Motor neuron (in vitro differentiated cells): ENCODE results near the gene BAZ2A. TPM values are rescaled to one million over a fixed set of nuclear protein-coding genes. Genes with fewer than 3 reads are reported as not detected.

ENCODE experiments used
- ATAC-seq, 8 experiments: fragments of 200-7000 bp; cut with Tn5 transposase; replicated peaks in 6 of 8; 2 replicates each; pipeline ENCODE4 v1.8.0; 2021; ENCODE audit warnings: mild to moderate bottlenecking in 8 of 8, moderate library complexity in 8 of 8
- H3K27ac ChIP-seq, 2 donors: fragments of 250-450 bp; sonication (Bioruptor Pico); 2 replicates each; pipeline ENCODE4 v1.9.0; 2021; ENCODE audit warnings: antibody characterized with exemption in 2 of 2, mild to moderate bottlenecking in 2 of 2, moderate library complexity in 1 of 2
- H3K4me1 ChIP-seq, 2 donors: fragments of 250-450 bp; sonication (Bioruptor Pico); replicated peaks in 1 of 2; 2 replicates each; pipeline ENCODE4 v1.6.1; 2021; ENCODE audit warnings: antibody characterized with exemption in 2 of 2, mild to moderate bottlenecking in 2 of 2, moderate library complexity in 1 of 2
- H3K4me3 ChIP-seq, 5 donors: fragments of 250-450 bp; sonication (Bioruptor Pico); 2 replicates each; pipeline ENCODE4 v1.9.0; 2021; ENCODE audit warnings: antibody characterized with exemption in 5 of 5, mild to moderate bottlenecking in 5 of 5, moderate library complexity in 4 of 5
- WGBS, 10 experiments: fragments of 450-650 bp; shearing (Covaris generic); methylation state at CpG; one replicate each; pipeline ENCODE4 v1.0.0; 2022; 5-methylcytosine and 5-hydroxymethylcytosine counted together
- in situ Hi-C, 9 experiments: fragments of 400-800 bp; cut with MboI; loops; one replicate each; pipeline ENCODE4 v1.15.0; 2021; ENCODE audit warnings: low sequenced_read_pairs in 9 of 9, low pct_unique_long_range_greater_than_20kb in 2 of 9; ENCODE audit not compliant: unreplicated experiment in 9 of 9
- total RNA-seq, 8 experiments: library from RNA; unstranded; fragments of 300-600 nt; gene quantifications; 2 replicates each; pipeline versions ENCODE4 v1.2.3 to v1.2.4, GENCODE V29; 2022

BAZ2A gene
- total RNA-seq, 8 experiments from 2014 or later = 19.8 to 101 (median 44.2) TPM

DNA sequence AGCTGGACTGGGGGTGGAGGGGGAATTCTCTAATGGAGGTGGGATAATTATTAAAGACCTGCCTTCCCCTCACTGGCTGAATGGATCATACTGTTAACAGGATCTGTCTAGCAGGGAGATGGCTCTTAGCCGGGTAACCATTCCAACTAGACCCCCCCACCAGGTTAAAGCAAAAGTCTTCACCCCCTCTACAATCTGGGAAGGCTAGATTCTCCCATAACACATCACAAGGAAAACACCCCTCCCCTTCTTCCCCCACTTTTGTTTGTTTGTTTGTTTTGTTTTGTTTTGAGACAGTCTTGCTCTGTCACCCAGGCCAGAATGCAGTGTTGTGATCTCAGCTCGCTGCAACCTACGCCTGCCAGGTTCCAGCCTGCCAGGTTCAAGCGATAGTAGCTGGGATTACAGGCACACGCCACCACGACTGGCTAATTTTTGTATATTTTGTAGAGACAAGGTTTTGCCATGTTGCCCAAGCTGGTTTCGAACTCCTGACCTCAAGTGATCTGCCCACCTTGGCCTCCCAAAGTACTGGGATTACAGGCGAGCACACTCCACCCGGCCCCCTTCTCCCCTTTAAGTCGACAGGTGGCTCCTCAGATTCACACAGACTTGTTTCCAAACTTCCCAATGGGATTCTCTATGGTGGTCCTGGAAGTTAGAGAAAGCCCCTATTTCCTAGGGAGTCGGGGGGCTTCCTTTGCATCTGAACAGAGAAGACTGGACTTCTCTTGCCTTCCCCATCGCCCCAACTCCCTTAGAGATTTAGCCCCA lies 3.5 kb upstream of the BAZ2A start:
- Histone ChIP-seq H3K4me1 (peaks cover 29 to 33% of the 10 kb centered on the region in 2 donors), H3K4me3 (peak overlapping the region; percentile 51 to 95 (median 80)), H3K27ac (peak overlapping the region in 1 of 2 donors; percentile 87)
- no peak for ATAC-seq
- in situ Hi-C loops = no loop called here
- 7 to 100% (median 41%) methylated on average over 1 to 9 of the region's 12 CpGs; no CpG with 5 or more reads in 3 of the 10 experiments for WGBS, 10 experiments

DNA sequence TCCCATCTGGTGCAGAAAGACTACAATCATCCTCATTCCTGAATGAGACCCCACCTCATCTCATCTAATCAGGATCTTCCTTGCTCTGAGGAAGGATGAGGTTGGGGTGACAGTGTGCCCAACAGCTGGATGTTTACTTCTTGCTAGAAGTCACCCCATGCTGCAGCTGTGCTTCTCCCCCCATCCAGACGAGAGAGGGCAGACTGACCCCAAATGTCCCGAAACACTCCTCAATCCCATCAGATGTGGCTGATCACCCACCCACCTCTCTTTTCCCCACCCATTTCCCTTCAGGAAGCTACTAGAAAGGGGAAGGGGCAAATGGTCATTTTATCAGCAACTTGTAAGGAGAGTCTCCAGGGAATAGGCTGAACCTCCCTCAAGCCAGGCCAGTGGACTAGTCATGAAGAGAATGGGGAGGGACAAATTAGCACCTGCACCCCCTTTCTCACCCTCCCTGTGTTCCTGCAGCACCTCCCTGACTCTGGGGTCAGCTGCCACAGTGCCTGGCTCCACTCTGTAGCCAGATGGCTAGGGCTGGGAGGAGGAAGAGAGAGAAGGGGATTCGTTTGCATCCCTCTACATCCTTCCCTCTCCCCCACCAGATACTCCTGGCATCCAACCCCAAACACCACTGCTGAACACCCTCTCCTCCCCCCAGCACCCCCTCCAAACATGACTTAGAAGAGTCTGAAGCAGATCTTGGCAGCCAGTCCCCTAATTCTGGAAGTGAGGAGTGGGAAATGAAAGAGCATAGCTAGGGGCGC lies 2.8 kb upstream of the BAZ2A start:
- whole genome bisulfite sequencing, 10 experiments = 0 to 80% (median 20%) methylated on average over 1 to 3 of the region's 4 CpGs; no CpG with 5 or more reads in 5 of the 10 experiments
- Histone ChIP-seq H3K4me1 (peaks cover 29 to 38% of the 10 kb centered on the region in 2 donors), H3K4me3 (peak overlapping the region in 4 of 5 donors; percentile 4 to 92 (median 69)), H3K27ac (peak overlapping the region in 1 of 2 donors; percentile 55)
- no peak for ATAC-seq
- in situ Hi-C loops = no loop called here

DNA sequence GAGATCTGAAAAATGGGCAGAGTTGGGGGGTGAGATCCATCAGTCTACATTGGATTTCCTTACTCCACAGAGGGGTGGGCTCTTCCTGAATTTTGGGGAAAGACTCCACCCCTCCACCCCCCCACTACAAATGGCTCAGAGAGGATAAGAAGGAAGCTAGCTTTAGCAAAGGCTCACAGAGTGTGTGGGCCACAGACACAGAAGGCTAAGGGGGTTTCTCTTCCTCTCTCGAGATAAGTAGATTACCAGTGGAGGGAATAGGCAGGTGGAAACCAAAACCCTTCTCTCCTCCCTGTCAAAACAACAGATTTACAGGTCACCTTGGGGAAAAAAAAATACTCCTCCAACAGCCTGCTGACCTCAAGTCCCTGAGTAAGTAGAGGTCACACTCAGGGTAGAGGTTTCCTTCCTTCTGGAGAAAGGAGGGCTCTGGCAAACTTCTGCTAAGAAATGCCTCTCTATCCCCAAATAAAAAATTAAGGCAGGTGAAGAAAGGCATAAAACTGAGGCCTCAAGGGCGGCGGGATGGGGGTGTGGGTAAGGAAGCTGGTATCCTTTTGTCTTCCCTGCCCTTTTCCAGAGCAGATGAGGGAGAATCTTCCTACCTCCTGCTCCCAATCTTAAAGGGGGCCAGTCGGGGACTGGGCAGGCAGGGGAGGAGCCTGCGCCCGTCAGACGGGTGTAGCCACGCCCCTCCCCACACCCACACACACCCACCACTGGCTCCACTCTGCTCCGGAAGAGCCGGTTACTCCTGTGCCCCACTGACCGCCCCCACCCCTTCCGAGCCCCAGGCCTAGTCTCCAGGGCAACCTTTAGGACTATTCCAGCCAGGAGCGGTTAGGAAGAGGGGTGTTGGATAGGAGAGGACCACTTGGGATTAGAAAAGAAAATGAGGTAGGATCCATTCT lies 1.9 kb upstream of the BAZ2A start:
- in situ Hi-C loops = no loop called here
- peak in 5 of 8 experiments; percentile 2 to 28 (median 12) for ATAC-seq
- 0 to 60% (median 7%) methylated on average over 1 to 4 of the region's 13 CpGs; no CpG with 5 or more reads in 5 of the 10 experiments for WGBS, 10 experiments
- Histone ChIP-seq H3K4me3 (peak overlapping the region in 4 of 5 donors; percentile 4 to 92 (median 52)), H3K4me1 (peaks cover 26 to 31% of the 10 kb centered on the region in 2 donors), H3K27ac (peak overlapping the region in 1 of 2 donors; percentile 55)

DNA sequence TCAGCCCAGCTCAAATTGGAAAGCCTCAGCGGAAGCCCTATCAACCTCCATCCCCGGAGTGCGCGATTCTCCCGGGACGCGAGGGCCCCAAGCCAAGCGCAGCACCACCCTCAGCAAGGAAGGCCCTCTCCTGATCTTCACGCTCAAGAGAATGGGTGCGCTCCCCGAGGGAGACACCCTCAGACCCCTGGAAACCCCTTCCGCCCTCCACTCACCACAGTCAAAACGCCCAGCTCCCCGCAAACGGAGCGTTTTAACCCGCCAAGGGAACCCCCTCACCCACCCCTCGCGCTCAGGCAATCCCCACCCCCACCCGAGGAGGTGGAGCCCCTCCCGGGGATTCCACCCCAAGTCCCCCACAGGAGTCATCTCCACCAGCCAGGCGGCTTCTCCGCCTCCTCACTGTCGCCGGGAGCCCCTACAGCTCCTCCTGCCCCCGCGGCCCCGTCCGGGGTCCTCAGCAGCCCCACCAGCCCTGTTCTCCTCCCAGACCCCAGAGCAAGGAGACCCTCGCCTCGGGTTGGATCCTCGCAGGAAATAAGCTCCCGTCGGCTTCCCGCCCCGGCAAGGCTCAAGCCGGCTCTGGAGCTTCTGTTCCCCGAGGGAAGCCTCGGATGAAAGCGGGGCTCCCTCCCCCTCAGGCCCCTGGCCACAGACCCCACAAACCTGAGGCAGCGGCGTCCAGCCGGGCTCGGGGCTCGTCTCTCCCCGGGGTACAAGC lies 507 bp downstream of the BAZ2A start:
- peaks cover 26 to 31% of the 10 kb centered on the region in 2 donors for H3K4me1 ChIP-seq
- peak overlapping the region; percentile 82 to 100 (median 98) for H3K4me3 ChIP-seq
- in situ Hi-C loops = no loop called here
- 0 to 5% methylated on average over 4 to 7 of the region's 46 CpGs; no CpG with 5 or more reads in 8 of the 10 experiments for WGBS, 10 experiments
- peak overlapping the region; percentile 89 to 95 for H3K27ac ChIP-seq
- ATAC-seq = peak; percentile 20 to 38 (median 26)

DNA sequence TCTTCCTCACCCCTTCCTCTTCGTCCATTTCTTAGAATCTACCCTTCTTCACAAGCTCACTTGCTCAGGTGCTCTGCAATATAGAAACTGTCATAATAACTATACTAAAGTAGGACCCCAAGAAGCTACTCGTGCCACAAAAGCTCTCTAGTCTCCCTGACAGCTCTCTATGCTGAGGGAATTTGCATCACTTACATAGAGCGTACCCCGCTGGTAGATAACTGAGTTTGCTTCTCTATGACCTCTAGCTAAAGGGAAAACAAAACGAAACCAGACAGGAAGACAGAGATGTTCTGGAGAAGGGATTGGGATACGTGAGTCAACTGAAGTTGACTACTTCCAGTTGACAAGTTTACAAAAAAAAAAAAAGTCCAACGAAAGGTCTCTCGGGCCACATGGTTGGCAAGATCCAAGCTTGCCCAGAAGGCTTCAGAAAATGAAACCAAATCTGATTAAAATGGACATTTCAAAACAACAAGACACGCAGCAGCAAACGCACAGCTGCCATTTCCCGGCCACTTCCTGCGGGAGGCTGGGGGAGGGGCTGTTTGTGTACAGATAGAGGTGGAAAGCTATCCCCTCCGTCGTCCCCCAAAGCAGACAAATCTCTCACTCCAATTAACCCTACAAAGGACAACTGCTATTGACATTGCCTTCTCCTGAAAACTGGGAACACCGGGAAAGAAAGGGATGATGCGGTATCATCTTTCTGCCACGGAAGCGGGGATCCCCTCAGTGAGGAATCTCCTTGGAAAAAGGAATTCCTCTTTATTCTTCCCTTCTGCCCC lies 1.3 kb downstream of the BAZ2A start:
- in situ Hi-C loops = no loop called here
- 0 to 10% (median 0%) methylated on average over 4 to 15 of the region's 18 CpGs; no CpG with 5 or more reads in 1 of the 10 experiments for WGBS, 10 experiments
- Histone ChIP-seq H3K4me1 (peaks cover 26 to 30% of the 10 kb centered on the region in 2 donors), H3K27ac (peak overlapping the region; percentile 89 to 95), H3K4me3 (peak overlapping the region; percentile 82 to 100 (median 98))
- peak in 5 of 8 experiments; percentile 5 to 34 (median 18) for ATAC-seq

DNA sequence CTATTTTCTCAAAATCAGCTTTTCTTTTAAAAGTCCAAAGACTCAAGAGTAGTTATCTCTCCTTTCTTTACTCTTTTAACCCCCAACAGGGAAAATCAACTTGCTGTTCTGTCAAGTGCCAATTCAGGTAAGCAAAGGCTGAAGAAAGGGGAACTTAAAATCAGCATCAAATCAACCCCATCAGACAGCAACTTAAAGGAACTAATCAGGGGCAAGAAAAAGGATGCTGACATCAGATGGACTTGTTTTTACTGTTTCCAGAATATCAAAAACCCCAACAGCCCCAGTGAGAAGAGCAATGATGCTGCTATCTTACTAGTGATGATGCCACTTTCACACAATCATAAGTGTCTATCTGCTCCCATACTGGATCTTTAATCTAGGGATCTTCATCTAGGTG lies 3.4 kb downstream of the BAZ2A start:
- H3K4me1 ChIP-seq = peaks cover 9% of the 10 kb centered on the region in 2 donors
- no peak overlapping the region for H3K4me3 ChIP-seq
- no peak for ATAC-seq
- in situ Hi-C loops = no loop called here
- no peak overlapping the region for H3K27ac ChIP-seq

DNA sequence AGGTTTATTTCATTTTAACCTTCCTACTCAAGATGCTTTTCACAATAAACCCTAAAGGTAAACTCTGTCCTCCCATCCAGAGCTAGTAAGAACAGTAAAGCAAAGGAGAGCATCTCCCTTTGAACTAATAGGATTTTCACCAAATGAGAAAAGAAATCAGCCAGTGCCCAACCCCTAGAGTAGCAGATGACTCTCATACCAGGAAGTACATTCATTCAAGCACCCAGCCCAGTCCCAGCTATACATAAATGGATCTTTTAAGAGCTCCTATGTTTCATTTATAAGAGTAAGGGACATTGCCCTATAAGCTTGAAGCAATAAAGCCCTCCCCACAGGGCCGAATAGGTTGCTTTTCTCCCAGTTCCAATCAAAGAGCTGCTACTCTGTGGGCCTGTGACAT lies 7.6 kb downstream of the BAZ2A start:
- Histone ChIP-seq H3K4me3 (no peak overlapping the region), H3K27ac (no peak overlapping the region), H3K4me1 (no peaks in the 10 kb centered on the region)
- ATAC-seq = peak in 3 of 8 experiments; percentile 37 to 93 (median 89)
- 0 to 100% (median 58%) methylated on average over 1 of the region's 1 CpG; no CpG with 5 or more reads in 6 of the 10 experiments for WGBS, 10 experiments
- in situ Hi-C loops = no loop called here

DNA sequence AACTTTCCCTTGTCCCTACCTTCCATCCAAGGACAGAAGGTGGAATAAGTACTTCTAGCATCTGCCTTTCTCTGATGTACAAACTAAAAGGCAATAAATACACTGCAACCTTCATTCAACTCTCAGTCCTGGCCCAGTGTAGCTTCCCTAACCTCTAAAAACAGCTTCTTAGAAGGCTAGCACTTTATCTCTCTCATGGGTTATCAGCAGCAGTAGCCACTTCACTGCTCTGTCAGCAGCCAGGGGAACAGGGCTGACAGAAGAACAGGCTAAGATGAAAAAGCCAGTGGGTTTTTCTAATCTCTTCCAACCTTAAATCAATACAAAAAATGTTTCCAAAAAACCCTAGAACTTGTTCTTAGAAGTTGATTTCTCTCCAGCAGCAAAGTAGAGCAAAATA lies 13.2 kb downstream of the BAZ2A start:
- Histone ChIP-seq H3K4me1 (no peaks in the 10 kb centered on the region), H3K27ac (no peak overlapping the region), H3K4me3 (no peak overlapping the region)
- no peak for ATAC-seq
- in situ Hi-C loops = no loop called here

DNA sequence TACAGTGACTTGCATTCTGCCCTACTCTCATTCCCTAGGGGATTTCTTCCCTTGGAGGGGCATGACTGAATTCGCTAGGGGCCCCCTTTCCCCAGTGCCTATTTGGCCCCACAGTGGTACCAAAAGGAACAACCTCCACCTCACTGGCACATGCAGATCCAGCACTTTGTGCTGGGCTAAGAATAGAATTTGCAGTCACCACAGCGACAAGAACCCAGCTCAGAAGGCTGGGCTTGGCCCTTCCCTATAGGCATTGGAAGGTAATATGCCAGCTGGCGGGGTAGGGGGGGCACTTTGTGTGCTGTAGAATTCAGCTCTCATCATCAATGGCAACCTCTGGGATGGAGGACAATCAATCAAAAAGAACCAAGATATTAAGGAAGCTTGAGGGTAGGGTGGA lies 13.9 kb downstream of the BAZ2A start:
- ATAC-seq = no peak
- Histone ChIP-seq H3K4me3 (no peak overlapping the region), H3K4me1 (no peaks in the 10 kb centered on the region), H3K27ac (no peak overlapping the region)
- in situ Hi-C loops = no loop called here
- 75 to 100% (median 100%) methylated on average over 1 to 3 of the region's 3 CpGs; no CpG with 5 or more reads in 4 of the 10 experiments for WGBS, 10 experiments

DNA sequence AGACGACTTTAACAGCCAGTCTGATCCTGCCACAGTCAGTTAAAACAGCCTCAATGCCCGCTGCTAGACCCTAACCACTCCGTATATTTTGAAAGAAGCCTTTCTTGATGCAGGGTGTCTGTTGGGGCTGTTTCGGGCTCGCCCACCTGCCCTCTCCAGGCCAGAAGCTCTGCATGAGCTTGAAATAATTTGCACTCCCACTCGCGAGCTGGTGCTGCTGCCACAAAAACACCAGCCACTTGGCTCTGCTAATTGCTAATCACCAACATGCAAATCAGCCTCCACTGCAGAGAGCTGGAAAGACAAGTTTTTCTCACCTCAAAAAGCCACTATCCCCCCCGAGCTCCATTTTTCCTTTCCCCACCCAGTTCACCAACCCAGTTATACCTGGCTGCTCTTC lies 15.5 kb downstream of the BAZ2A start:
- Histone ChIP-seq H3K27ac (no peak overlapping the region), H3K4me1 (no peaks in the 10 kb centered on the region), H3K4me3 (no peak overlapping the region)
- in situ Hi-C loops = no loop called here
- 85 to 100% (median 90%) methylated on average over 1 to 7 of the region's 8 CpGs; no CpG with 5 or more reads in 3 of the 10 experiments for WGBS, 10 experiments
- no peak for ATAC-seq

DNA sequence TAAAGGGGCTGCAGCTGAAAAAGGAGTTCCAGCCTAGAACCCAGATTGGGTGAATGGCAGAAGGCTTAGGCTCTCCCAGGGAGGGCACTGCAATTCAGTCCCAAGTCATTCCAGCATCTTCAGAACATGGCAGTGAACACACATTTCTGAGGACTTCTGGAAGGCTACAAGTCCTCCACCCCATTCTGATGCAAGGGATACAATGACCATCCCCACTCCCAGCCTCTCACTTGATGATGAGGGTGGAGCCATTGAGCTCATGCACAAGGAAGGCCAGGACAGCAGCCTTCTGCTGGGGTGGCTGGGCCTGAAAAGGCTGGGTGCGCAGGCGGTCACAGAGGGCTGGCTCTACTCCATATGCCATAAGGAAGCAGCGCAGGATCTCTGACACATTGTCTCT lies 25.8 kb downstream of the BAZ2A start:
- WGBS, 10 experiments = 95 to 100% (median 100%) methylated on average over 1 to 3 of the region's 3 CpGs; no CpG with 5 or more reads in 2 of the 10 experiments
- Histone ChIP-seq H3K4me1 (no peaks in the 10 kb centered on the region), H3K4me3 (no peak overlapping the region), H3K27ac (no peak overlapping the region)
- in situ Hi-C loops = no loop called here
- ATAC-seq = peak in 2 of 8 experiments; percentile 84 to 90
